IMR-90 (cell line): ENCODE results near the gene GZMA. TPM values are rescaled to one million over a fixed set of nuclear protein-coding genes. Genes with fewer than 3 reads are reported as not detected.

ENCODE experiments used
- ATAC-seq: fragments of 200-7000 bp; cut with Tn5 transposase; 2 replicates; pipeline ENCODE4 v1.9.1; 2020; ENCODE audit warnings: low read depth, mild to moderate bottlenecking, moderate library complexity
- Bru-seq: library from RNA; stranded (reverse); fragments of 400-500 nt; gene quantifications from one replicate; lab custom pipeline; 2021; lab: Mats Ljungman, UMichigan
- BruChase-seq, 2 experiments: library from RNA; stranded (reverse); fragments of 400-500 nt; gene quantifications; one replicate each; lab custom pipeline; 2021; lab: Mats Ljungman, UMichigan
- BruUV-seq: library from RNA; stranded (reverse); fragments of 400-500 nt; replicated peaks from 2 replicates; lab custom pipeline; 2021; lab: Mats Ljungman, UMichigan
- CTCF ChIA-PET: fragments of 300-600 bp; formaldehyde crosslinking; extraction: SDS; loops from one replicate; lab custom pipeline; 2021; ENCODE audit warnings: antibody characterized with exemption; lab: Yijun Ruan, JAX
- POLR2A ChIA-PET: fragments of 300-600 bp; sonication (Branson Sonifier 250); formaldehyde crosslinking; loops from one replicate; lab custom pipeline; 2022; ENCODE audit warnings: antibody characterized with exemption; ENCODE audit not compliant: unreplicated experiment; lab: Charles Lee
- DNase-seq: peaks from one replicate; pipeline ENCODE4 v3.0.0; 2013
- H2AFZ ChIP-seq: replicated peaks from 2 replicates; pipeline ENCODE3; 2013; ENCODE audit warnings: low read length, mild to moderate bottlenecking; ENCODE audit not compliant: poor library complexity
- H2AK5ac ChIP-seq: 2 replicates; pipeline ENCODE4 v1.6.1; 2013; ENCODE audit warnings: low read depth, low read length, inconsistent platforms
- H2AK9ac ChIP-seq: replicated peaks from 2 replicates; pipeline ENCODE3; 2013; ENCODE audit warnings: mild to moderate bottlenecking, low read depth, low read length, moderate library complexity; ENCODE audit not compliant: poor library complexity
- H2BK120ac ChIP-seq: 2 replicates; pipeline ENCODE4 v1.6.1; 2013; ENCODE audit warnings: low read depth, low read length, inconsistent platforms
- H2BK15ac ChIP-seq: 3 replicates; pipeline ENCODE4 v1.6.1; 2013; ENCODE audit warnings: low read depth, low read length, inconsistent platforms
- H2BK20ac ChIP-seq: 2 replicates; pipeline ENCODE4 v1.6.1; 2013; ENCODE audit warnings: low read depth, mild to moderate bottlenecking, inconsistent platforms, low read length, moderate library complexity
- H2BK5ac ChIP-seq: 2 replicates; pipeline ENCODE4 v1.6.1; 2013; ENCODE audit warnings: mild to moderate bottlenecking, low read depth, low read length, inconsistent platforms; ENCODE audit not compliant: poor library complexity, severe bottlenecking
- H3K14ac ChIP-seq: replicated peaks from 2 replicates; pipeline ENCODE4 v1.6.1; 2013; ENCODE audit warnings: low read depth, low read length, inconsistent platforms
- H3K18ac ChIP-seq: 2 replicates; pipeline ENCODE4 v1.6.1; 2013; ENCODE audit warnings: low read depth, low read length, control low read depth
- H3K23ac ChIP-seq: 2 replicates; pipeline ENCODE4 v1.6.1; 2013; ENCODE audit warnings: low read depth, low read length, inconsistent platforms
- H3K27ac ChIP-seq: 2 replicates; pipeline ENCODE4 v1.5.1; 2013; ENCODE audit warnings: mild to moderate bottlenecking, control low read depth, low read length; ENCODE audit not compliant: insufficient read depth
- H3K27me3 ChIP-seq: 2 replicates; pipeline ENCODE4 v1.6.1; 2013; ENCODE audit warnings: low read length; ENCODE audit not compliant: control insufficient read depth, insufficient read depth
- H3K36me3 ChIP-seq: 2 replicates; pipeline ENCODE4 v1.6.1; 2013; ENCODE audit warnings: low read length, mixed read lengths; ENCODE audit not compliant: control insufficient read depth, insufficient read depth
- H3K4ac ChIP-seq: 2 replicates; pipeline ENCODE4 v1.6.1; 2013; ENCODE audit warnings: low read depth, low read length, inconsistent platforms
- H3K4me1 ChIP-seq: 2 replicates; pipeline ENCODE4 v1.6.1; 2013; ENCODE audit warnings: low read length, mixed read lengths; ENCODE audit not compliant: control insufficient read depth, insufficient read depth
- H3K4me2 ChIP-seq: 2 replicates; pipeline ENCODE4 v1.6.1; 2013; ENCODE audit warnings: low read depth, mild to moderate bottlenecking, control low read depth, low read length, moderate library complexity
- H3K4me3 ChIP-seq: 2 replicates; pipeline ENCODE4 v1.5.1; 2013; ENCODE audit warnings: low read depth, mild to moderate bottlenecking, control low read depth, low read length, moderate library complexity; ENCODE audit not compliant: insufficient read depth
- H3K56ac ChIP-seq: 2 replicates; pipeline ENCODE4 v1.6.1; 2013; ENCODE audit warnings: low read length, inconsistent platforms; ENCODE audit not compliant: insufficient read depth; ENCODE audit errors: extremely low read depth
- H3K79me1 ChIP-seq, 2 experiments: 2 replicates each; pipeline ENCODE4 v1.6.1; 2013; ENCODE audit warnings: low read length in 2 of 2, inconsistent platforms in 1 of 2, low read depth in 1 of 2
- H3K9ac ChIP-seq: 2 replicates; pipeline ENCODE4 v1.6.1; 2013; ENCODE audit warnings: low read depth, low read length, control low read depth
- H3K9me1 ChIP-seq: 2 replicates; pipeline ENCODE4 v1.6.1; 2013; ENCODE audit warnings: low read length, inconsistent platforms; ENCODE audit not compliant: insufficient read depth
- H3K9me3 ChIP-seq: 2 replicates; pipeline ENCODE4 v1.6.1; 2013; ENCODE audit warnings: low read length; ENCODE audit not compliant: control insufficient read depth, insufficient read depth
- H4K20me1 ChIP-seq: 2 replicates; pipeline ENCODE4 v1.6.1; 2013; ENCODE audit warnings: low read length, inconsistent platforms; ENCODE audit not compliant: insufficient read depth
- H4K5ac ChIP-seq: 2 replicates; pipeline ENCODE4 v1.6.1; 2013; ENCODE audit warnings: mild to moderate bottlenecking, low read depth, low read length, control low read depth
- H4K8ac ChIP-seq, 2 experiments: 2 replicates each; pipeline ENCODE4 v1.6.1; 2013; ENCODE audit warnings: low read depth in 2 of 2, low read length in 2 of 2, control low read depth in 1 of 2, inconsistent platforms in 1 of 2
- H4K91ac ChIP-seq: 2 replicates; pipeline ENCODE4 v1.6.1; 2013; ENCODE audit warnings: low read depth, low read length, inconsistent platforms; ENCODE audit not compliant: insufficient read depth
- BHLHE40 ChIP-seq: fragments of 150-350 bp; IDR thresholded peaks from 2 replicates; pipeline ENCODE4 v1.6.1; 2016; ENCODE audit warnings: mild to moderate bottlenecking, low read depth, low read length
- CEBPB ChIP-seq: IDR thresholded peaks from 2 replicates; pipeline ENCODE4 v1.6.1; 2012; ENCODE audit warnings: low read depth, low read length, improper control_type of control experiment
- CHD1 ChIP-seq: IDR thresholded peaks from 2 replicates; pipeline ENCODE4 v1.6.1; 2012; ENCODE audit warnings: low read depth, low read length, improper control_type of control experiment
- CTCF ChIP-seq: conservative IDR thresholded peaks from 2 replicates; pipeline ENCODE4 v1.5.1; 2012; ENCODE audit warnings: mild to moderate bottlenecking, low read depth, low read length, improper control_type of control experiment
- FOS ChIP-seq: fragments of 150-350 bp; IDR thresholded peaks from 2 replicates; pipeline ENCODE4 v1.6.1; 2016; ENCODE audit warnings: low read depth, low read length
- MAFK ChIP-seq: IDR thresholded peaks from 2 replicates; pipeline ENCODE4 v1.6.1; 2012; ENCODE audit warnings: low read depth, low read length, improper control_type of control experiment
- MAZ ChIP-seq: IDR thresholded peaks from 2 replicates; pipeline ENCODE4 v1.6.1; 2012; ENCODE audit warnings: low read depth, mild to moderate bottlenecking, low read length, improper control_type of control experiment, moderate library complexity, borderline replicate concordance
- MXI1 ChIP-seq: IDR thresholded peaks from 2 replicates; pipeline ENCODE4 v1.6.1; 2012; ENCODE audit warnings: low read depth, mild to moderate bottlenecking, low read length, moderate library complexity, borderline replicate concordance
- POLR2A ChIP-seq: IDR thresholded peaks from 2 replicates; pipeline ENCODE4 v1.6.1; 2012; ENCODE audit warnings: mild to moderate bottlenecking, low read depth, low read length
- RAD21 ChIP-seq: IDR thresholded peaks from 2 replicates; pipeline ENCODE4 v1.6.1; 2012; ENCODE audit warnings: low read length, improper control_type of control experiment
- RCOR1 ChIP-seq: IDR thresholded peaks from 2 replicates; pipeline ENCODE4 v1.6.1; 2012; ENCODE audit warnings: mild to moderate bottlenecking, low read length, improper control_type of control experiment; ENCODE audit not compliant: insufficient replicate concordance
- RFX5 ChIP-seq: IDR thresholded peaks from 2 replicates; pipeline ENCODE4 v1.8.0; 2012; ENCODE audit warnings: low read depth, mild to moderate bottlenecking, low read length, moderate library complexity
- SMC3 ChIP-seq: fragments of 150-350 bp; IDR thresholded peaks from 2 replicates; pipeline ENCODE4 v1.6.1; 2016; ENCODE audit warnings: low read depth, mild to moderate bottlenecking, antibody characterized with exemption, low read length, moderate library complexity
- WGBS, 2 experiments: methylation state at CpG; one replicate each; pipeline versions ENCODE4 v1.1.5 to v1.1.7; 2013; ENCODE audit warnings: missing lambda C conversion rate in 2 of 2; ENCODE audit not compliant: insufficient read length in 1 of 2; ENCODE audit errors: extremely low coverage in 2 of 2; 5-methylcytosine and 5-hydroxymethylcytosine counted together
- dilution Hi-C: fragments of 300-500 bp; cut with HindIII; formaldehyde crosslinking; loops from one replicate; pipeline ENCODE4 v1.14.3; 2018; ENCODE audit warnings: low sequenced_read_pairs; ENCODE audit not compliant: unreplicated experiment
- in situ Hi-C: fragments of 300-500 bp; cut with MboI; formaldehyde crosslinking; loops from 3 replicates; pipeline ENCODE4 v1.14.3; 2019; ENCODE audit warnings: low sequenced_read_pairs, inconsistent platforms, mixed read lengths
- intact Hi-C: fragments of 100-400 bp; cut with micrococcal nuclease; formaldehyde crosslinking; loops from 2 replicates; pipeline ENCODE4 v1.10.0; 2022
- long read RNA-seq: library from polyadenylated mRNA; unstranded; transcript quantifications from one replicate; pipeline ENCODE4 v2.0.0, GENCODE V29; 2021; ENCODE audit not compliant: unreplicated experiment
- polyA plus RNA-seq, 3 experiments: library from polyadenylated mRNA; depleted of rRNA; stranded (reverse); fragments of >200 nt; gene quantifications; 2 replicates each; pipeline ENCODE4 v1.2.3, GENCODE V29; 2012; ENCODE audit warnings: low replicate concordance in 1 of 3
- total RNA-seq: library from RNA; depleted of rRNA; stranded (reverse); fragments of >200 nt; gene quantifications from 2 replicates; pipeline ENCODE4 v1.2.3, GENCODE V29; 2012; rRNA removed
- TF ChIP-seq, protein P1 (sequence below): fragments of 150-350 bp; IDR thresholded peaks from 2 replicates; pipeline ENCODE4 v1.6.1; 2017; ENCODE audit warnings: mild to moderate bottlenecking, antibody characterized with exemption, low read length, low read depth
- TF ChIP-seq, protein P2 (sequence below): fragments of 150-350 bp; IDR thresholded peaks from 2 replicates; pipeline ENCODE4 v1.6.1; 2016; ENCODE audit warnings: low read depth, mild to moderate bottlenecking, low read length, moderate library complexity, borderline replicate concordance

The GZMA gene
- not detected in 2 replicates for total RNA-seq
- polyA plus RNA-seq (2012; rRNA removed): not detected in 2 replicates
- polyA plus RNA-seq (2012; cell fraction: cytosol; rRNA removed): not detected in 2 replicates
- not detected in 2 replicates for polyA plus RNA-seq (2012; cell fraction: nucleus; rRNA removed; ENCODE audit: low replicate concordance)
- not detected for Bru-seq, nascent RNA
- BruChase-seq, experiment 1, labeled RNA remaining after a 6-hour chase: not detected
- not detected for BruChase-seq, experiment 2, labeled RNA remaining after a 2-hour chase
- long read RNA-seq: 0 reads

- Histone ChIP-seq H3K18ac (no peak within 1 kb of the TSS), H3K9me1 (no peaks in the 10 kb centered on the region), H3K4me1 (no peaks in the 10 kb centered on the region), H2AK5ac (no peak within 1 kb of the TSS), H3K4me2 (no peak within 1 kb of the TSS), H3K36me3 (no peaks in the 10 kb centered on the region), H2BK120ac (no peak within 1 kb of the TSS), H3K4me3 (no peak within 1 kb of the TSS), H3K79me1 (no peaks in the 10 kb centered on the region), H4K8ac (no peak within 1 kb of the TSS), H4K5ac (no peak within 1 kb of the TSS), H3K9me3 (no peaks in the 10 kb centered on the region), H4K91ac (no peak within 1 kb of the TSS), H3K23ac (no peak within 1 kb of the TSS), H3K56ac (no peak within 1 kb of the TSS), H3K27ac (no peak within 1 kb of the TSS), H2AFZ (no peak within 1 kb of the TSS), H3K27me3 (peaks cover 17% of the 10 kb centered on the region), H3K4ac (no peak within 1 kb of the TSS), H3K14ac (no peak within 1 kb of the TSS), H4K20me1 (no peaks in the 10 kb centered on the region), H3K9ac (no peak within 1 kb of the TSS), H2AK9ac (no peak within 1 kb of the TSS), H2BK20ac (no peak within 1 kb of the TSS), H2BK15ac (no peak within 1 kb of the TSS), H2BK5ac (no peak within 1 kb of the TSS)
- POLR2A ChIA-PET: no interaction called here
- CTCF ChIA-PET: no interaction called here
- in situ Hi-C loops (no loop called here), intact Hi-C loops (no loop called here), dilution Hi-C loops (no loop called here)
- ATAC-seq (no peak), DNase-seq (no peak)
- WGBS, 2 experiments: no CpG with 5 or more reads among the region's 3 CpGs
- TF ChIP-seq POLR2A (no peak), MAFK (no peak), MAZ (no peak), MXI1 (no peak), SMC3 (no peak), CTCF (no peak), RCOR1 (no peak), RFX5 (no peak), BHLHE40 (no peak), CEBPB (no peak), FOS (no peak), CHD1 (no peak), RAD21 (no peak)
- TF ChIP-seq, protein P1, sequence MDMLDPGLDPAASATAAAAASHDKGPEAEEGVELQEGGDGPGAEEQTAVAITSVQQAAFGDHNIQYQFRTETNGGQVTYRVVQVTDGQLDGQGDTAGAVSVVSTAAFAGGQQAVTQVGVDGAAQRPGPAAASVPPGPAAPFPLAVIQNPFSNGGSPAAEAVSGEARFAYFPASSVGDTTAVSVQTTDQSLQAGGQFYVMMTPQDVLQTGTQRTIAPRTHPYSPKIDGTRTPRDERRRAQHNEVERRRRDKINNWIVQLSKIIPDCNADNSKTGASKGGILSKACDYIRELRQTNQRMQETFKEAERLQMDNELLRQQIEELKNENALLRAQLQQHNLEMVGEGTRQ: no peak
- TF ChIP-seq, protein P2, sequence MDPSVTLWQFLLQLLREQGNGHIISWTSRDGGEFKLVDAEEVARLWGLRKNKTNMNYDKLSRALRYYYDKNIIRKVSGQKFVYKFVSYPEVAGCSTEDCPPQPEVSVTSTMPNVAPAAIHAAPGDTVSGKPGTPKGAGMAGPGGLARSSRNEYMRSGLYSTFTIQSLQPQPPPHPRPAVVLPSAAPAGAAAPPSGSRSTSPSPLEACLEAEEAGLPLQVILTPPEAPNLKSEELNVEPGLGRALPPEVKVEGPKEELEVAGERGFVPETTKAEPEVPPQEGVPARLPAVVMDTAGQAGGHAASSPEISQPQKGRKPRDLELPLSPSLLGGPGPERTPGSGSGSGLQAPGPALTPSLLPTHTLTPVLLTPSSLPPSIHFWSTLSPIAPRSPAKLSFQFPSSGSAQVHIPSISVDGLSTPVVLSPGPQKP: no peak
- BruUV-seq: no TSS peak
Measured at GRCh38 chr5:55102348-55102747, at the start of gene GZMA. GZMA (plus strand) TSS chr5:55102646; CDS start chr5:55102683, 37 bp downstream.
